ENCODE results near the gene PELI2. TPM values are rescaled to one million over a fixed set of nuclear protein-coding genes. Genes with fewer than 3 reads are reported as not detected.

Gene PELI2
- total RNA-seq, 1 experiment from 2014 or later = not detected

- no peak for DNase-seq (ENCODE audit: low spot score)
These were observed 1.2 kb downstream of the PELI2 start for GRCh38 chr14:56119201-56119981.

- no peak for DNase-seq (ENCODE audit: low spot score)
These were observed 2.0 kb downstream of the PELI2 start for GRCh38 chr14:56120091-56120691.

GRCh38 chr14:56121816-56122215 is 3.6 kb downstream of the PELI2 start:
- DNase-seq (ENCODE audit: low spot score) = no peak

GRCh38 chr14:56122301-56122700 is 4.1 kb downstream of the PELI2 start:
- no peak for DNase-seq (ENCODE audit: low spot score)

GRCh38 chr14:56124327-56124726 is 6.1 kb downstream of the PELI2 start:
- DNase-seq (ENCODE audit: low spot score) = no peak

- DNase-seq (ENCODE audit: low spot score) = no peak
These were observed 7.8 kb downstream of the PELI2 start for GRCh38 chr14:56125772-56126636.

- no peak for DNase-seq (ENCODE audit: low spot score)
These were observed 8.4 kb downstream of the PELI2 start for GRCh38 chr14:56126637-56126913.

GRCh38 chr14:56127156-56127555 is 8.9 kb downstream of the PELI2 start:
- DNase-seq (ENCODE audit: low spot score) = no peak

- no peak for DNase-seq (ENCODE audit: low spot score)
These were observed 10.9 kb downstream of the PELI2 start for GRCh38 chr14:56129092-56129491.

- no peak for DNase-seq (ENCODE audit: low spot score)
These were observed 11.7 kb downstream of the PELI2 start for GRCh38 chr14:56129933-56130332.

- no peak for DNase-seq (ENCODE audit: low spot score)
These were observed 13.0 kb downstream of the PELI2 start for GRCh38 chr14:56131004-56131864.

- no peak for DNase-seq (ENCODE audit: low spot score)
These were observed 13.9 kb downstream of the PELI2 start for GRCh38 chr14:56131865-56132833.

- no peak for DNase-seq (ENCODE audit: low spot score)
These were observed 15.3 kb downstream of the PELI2 start for GRCh38 chr14:56133547-56133946.

- DNase-seq (ENCODE audit: low spot score) = no peak
These were observed 16.8 kb downstream of the PELI2 start for GRCh38 chr14:56135001-56135400.

GRCh38 chr14:56135668-56136067 is 17.5 kb downstream of the PELI2 start:
- no peak for DNase-seq (ENCODE audit: low spot score)

GRCh38 chr14:56136571-56137452 is 18.6 kb downstream of the PELI2 start:
- no peak for DNase-seq (ENCODE audit: low spot score)

GRCh38 chr14:56137453-56137807 is 19.2 kb downstream of the PELI2 start:
- no peak for DNase-seq (ENCODE audit: low spot score)

- no peak for DNase-seq (ENCODE audit: low spot score)
These were observed 19.6 kb downstream of the PELI2 start for GRCh38 chr14:56137849-56138248.

- DNase-seq (ENCODE audit: low spot score) = no peak
These were observed 20.7 kb downstream of the PELI2 start for GRCh38 chr14:56138928-56139327.

- DNase-seq (ENCODE audit: low spot score) = no peak
These were observed 24.1 kb downstream of the PELI2 start for GRCh38 chr14:56142314-56142713.

Data from A172 (cell line).